Stimulated activated CD4-positive, alpha-beta T cell treated with anti-CD3 and anti-CD28 coated beads, Interleukin-1b, Interleukin-23, amount 100 ng/mL, for 48 hours (primary cell): Measurements from ENCODE around the gene MAP3K15.

Source experiments
- DNase-seq: peaks from one replicate; pipeline ENCODE4 v3.0.0-alpha.2; 2020

MAP3K15 gene

DNA sequence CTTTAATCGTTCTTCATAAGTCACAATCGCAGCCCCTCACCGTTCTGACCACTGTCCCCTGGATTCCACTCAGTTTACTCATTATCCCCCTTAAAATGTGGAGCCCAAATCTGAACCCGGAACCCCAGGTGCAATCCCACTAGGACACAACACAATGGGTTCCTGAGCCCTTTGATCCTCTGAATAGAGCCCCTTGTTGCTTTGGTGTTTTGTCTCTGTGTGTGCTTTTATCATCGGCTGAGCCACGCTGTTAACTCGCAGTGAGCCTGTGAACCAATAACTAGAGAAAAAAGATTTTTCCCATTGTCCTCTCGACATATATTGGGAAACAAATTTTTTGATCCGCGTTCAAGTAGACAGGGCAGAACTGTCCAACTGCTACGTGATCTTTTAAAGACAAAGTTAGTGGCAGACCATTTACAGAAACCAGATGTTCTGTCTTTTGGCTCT is 172.2 kb downstream of the MAP3K15 start:
- no peak for DNase-seq

DNA sequence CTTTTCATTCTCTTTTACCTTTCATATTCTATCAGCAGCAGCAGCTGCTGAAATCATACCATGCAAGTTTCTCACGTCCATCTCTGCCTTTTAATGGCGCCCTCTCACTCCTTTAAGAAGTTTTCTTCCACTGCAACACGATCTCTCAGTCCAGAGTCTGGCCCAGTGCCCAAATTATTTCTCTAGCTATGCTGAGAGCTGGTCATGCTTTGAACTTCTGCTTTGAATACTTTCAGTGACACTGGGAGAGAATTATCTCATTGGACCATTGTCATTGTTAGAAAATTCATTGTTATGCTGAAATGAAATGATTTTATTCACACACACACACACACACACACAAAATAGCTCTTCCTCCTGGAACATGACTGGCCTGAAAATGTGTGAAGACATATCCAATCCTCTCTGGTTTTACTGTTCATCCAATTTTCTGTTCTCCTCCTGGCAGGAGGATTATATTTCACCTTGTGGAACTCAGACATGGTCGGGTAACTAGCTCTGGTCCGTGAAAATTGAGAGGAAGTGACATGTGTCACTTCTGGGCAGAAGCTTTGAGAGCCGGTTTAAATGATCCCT is 172.9 kb downstream of the MAP3K15 start:
- DNase-seq, result no peak

GRCh38 chrX:19334945-19335626 is 180.2 kb downstream of the MAP3K15 start:
- peak; percentile 16 for DNase-seq

DNA sequence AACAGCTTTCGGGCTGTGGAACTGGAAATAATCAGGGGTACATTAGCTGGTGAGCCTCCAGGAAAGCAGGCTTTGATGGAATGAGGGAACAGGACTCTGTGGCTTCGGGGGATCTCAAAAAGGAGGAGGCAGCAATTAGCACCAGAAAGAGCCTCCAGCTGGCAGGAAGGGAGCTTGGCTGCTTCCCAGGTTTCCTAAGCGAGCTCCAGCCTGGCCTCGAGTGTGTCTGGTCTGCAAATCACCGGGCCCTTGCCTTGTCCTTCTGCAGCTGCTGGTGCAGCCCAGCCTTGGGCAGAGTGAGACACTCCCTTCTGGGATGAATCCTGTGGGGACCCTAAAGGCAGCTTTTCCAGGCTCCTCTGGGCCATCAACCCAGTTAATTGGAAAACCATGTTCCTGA is 182.3 kb downstream of the MAP3K15 start:
- DNase-seq, result no peak

DNA sequence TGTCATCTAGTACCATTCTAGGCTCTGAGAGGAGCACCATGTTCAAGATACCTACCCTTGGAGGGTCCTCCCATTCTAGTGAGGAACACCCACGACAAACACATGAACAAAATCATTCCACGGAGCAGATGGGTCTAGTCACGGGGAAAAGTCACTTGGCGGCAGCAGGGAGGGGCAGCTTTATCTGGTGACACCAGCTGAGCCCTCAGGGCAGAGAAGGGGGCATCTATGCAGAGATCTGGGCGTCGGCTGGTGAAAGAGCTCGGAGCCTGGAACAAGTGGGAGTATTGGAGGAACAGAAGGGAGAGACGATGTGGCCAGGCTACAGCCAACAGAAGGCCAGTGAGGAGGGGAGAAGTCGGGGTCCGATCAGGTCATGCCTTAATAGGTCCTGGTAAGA is 183.5 kb downstream of the MAP3K15 start:
- DNase-seq, result no peak

DNA sequence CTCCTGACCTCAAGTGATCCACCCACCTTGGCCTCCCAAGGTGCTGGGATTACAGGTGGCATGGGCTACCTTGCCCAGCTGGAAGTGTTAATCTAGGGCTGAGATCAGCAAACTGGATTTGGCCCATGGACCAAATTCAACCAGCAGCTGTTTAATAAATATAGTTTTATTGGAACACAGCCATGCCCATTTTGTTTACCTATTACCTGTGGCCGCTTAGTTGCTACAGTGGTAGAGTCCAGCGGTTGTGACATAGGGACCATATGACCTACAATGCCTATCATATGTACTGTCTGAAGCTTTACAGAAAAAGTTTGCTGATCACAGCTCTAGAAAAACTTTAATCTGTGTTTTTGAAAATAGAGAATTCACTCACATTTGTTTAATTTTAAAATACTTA is 188.7 kb downstream of the MAP3K15 start:
- no peak for DNase-seq
